Heart left ventricle (tissue), 13 donors: ENCODE measurements around the gene LMTK3.

ENCODE experiments used
- CTCF ChIP-seq, 12 donors: fragments of 200-600 bp; sonication (generic) in 4 of 12; IDR thresholded peaks; one replicate each; pipeline versions ENCODE4 v1.5.0 to v1.8.0; 2018 to 2022; ENCODE audit warnings: antibody characterized with exemption in 12 of 12, mild to moderate bottlenecking in 5 of 12
- POLR2A ChIP-seq, 2 donors: fragments of 450-650 bp; IDR thresholded peaks; one replicate each; pipeline ENCODE4 v1.6.1; 2017; ENCODE audit warnings: antibody characterized with exemption in 2 of 2, mild to moderate bottlenecking in 2 of 2, moderate library complexity in 2 of 2
- donor health status: ischemic (EF 13 %, LVEDD 7.1; RV severe dilation, severe dysfunction).
- donor health status: DM: no; HTN: yes; CAD: no.
- donor health status: DM: no; HTN: no; CAD: no.
- donor health status: ischemic (EF 25% LVEDD 6.9; RV normal size, moderate dysfunction).
- donor health status: ischemic (EF 25% LVEDD 5.7; RV mildly dilated, moderate dysfunction).
- donor health status: ischemic (EF 35%, LVEDD 5.7; RV mildly dilated, moderate dysfunction).
- donor health status: nonischemic (EF 11% LVEDD 7.7; RV severe dilation, severe dysfunction).
- donor health status: DM: yes; HTN: yes; CAD: no.
- donor health status: PGD.
- donor health status: ischemic (EF 29% LVEDD 5.4; RV normal size, mild dysfunction).
- donor health status: nonischemic (EF 23%, LVEDD 6.1; RV moderate dilation, normal function).

- TF ChIP-seq CTCF (IDR thresholded peaks at IDR 0.05) (no peak), POLR2A (IDR thresholded peaks at IDR 0.05) (no peak)
Measured at GRCh38 chr19:48560095-48560530, 48.5 kb upstream of the LMTK3 start.
